Kidney (tissue), 14 donors: ENCODE data around the gene ARSG. TPM values are rescaled to one million over a fixed set of nuclear protein-coding genes. Genes with fewer than 3 reads are reported as not detected.

Experiments
- DNase-seq, 5 donors: peaks; one replicate each; pipeline ENCODE4 v3.0.0-alpha.2; 2013 to 2020
- FAIRE-seq: peaks from 2 replicates; lab custom pipeline; 2012; peaks lifted over from hg19 to GRCh38; lab: Jason Lieb, UNC
- H3K27ac ChIP-seq, 2 donors: one replicate each; pipeline ENCODE4 v1.7.0; 2013; ENCODE audit warnings: low read depth in 2 of 2, low read length in 2 of 2, inconsistent platforms in 1 of 2
- H3K27me3 ChIP-seq: one replicate; pipeline ENCODE4 v1.7.1; 2013; ENCODE audit warnings: low read length, inconsistent platforms; ENCODE audit not compliant: control insufficient read depth, insufficient read depth
- H3K36me3 ChIP-seq, 3 donors: one replicate each; pipeline versions ENCODE4 v1.7.0 to v1.7.1; 2013; ENCODE audit warnings: low read length in 3 of 3, control low read depth in 1 of 3, inconsistent platforms in 1 of 3; ENCODE audit not compliant: insufficient read depth in 3 of 3, control insufficient read depth in 2 of 3
- H3K4me1 ChIP-seq, 3 donors: one replicate each; pipeline versions ENCODE4 v1.7.0 to v1.7.1; 2013; ENCODE audit warnings: low read length in 3 of 3, inconsistent platforms in 1 of 3, low read depth in 1 of 3; ENCODE audit not compliant: control insufficient read depth in 2 of 3, insufficient read depth in 2 of 3
- H3K4me3 ChIP-seq, 3 donors: one replicate each; pipeline versions ENCODE4 v1.7.0 to v1.8.1; 2013; ENCODE audit warnings: low read length in 3 of 3, control low read depth in 1 of 3, inconsistent platforms in 1 of 3
- H3K9ac ChIP-seq, 3 donors: one replicate each; pipeline versions ENCODE4 v1.7.0 to v1.7.1; 2013; ENCODE audit warnings: low read length in 3 of 3, control low read depth in 1 of 3, inconsistent platforms in 1 of 3
- H3K9me3 ChIP-seq, 3 donors: one replicate each; pipeline versions ENCODE4 v1.7.0 to v1.7.1; 2013; ENCODE audit warnings: low read length in 3 of 3, control low read depth in 1 of 3, inconsistent platforms in 1 of 3; ENCODE audit not compliant: control insufficient read depth in 2 of 3, insufficient read depth in 1 of 3
- intact Hi-C: fragments of 100-400 bp; cut with DNase I; formaldehyde crosslinking; loops from one replicate; pipeline ENCODE4 v1.11.1; 2022
- polyA plus RNA-seq: library from polyadenylated mRNA; stranded (reverse); fragments of 350-450 nt; fragmentation: Illumina TruSeq; extraction: RNeasy Lipid Tissue Mini Kit (QIAGEN cat#74804); gene quantifications from one replicate; pipeline ENCODE4 v1.2.3, GENCODE V29; 2014; ENCODE audit warnings: low read depth, low replicate concordance; ENCODE audit not compliant: insufficient read depth
- total RNA-seq: library from RNA; stranded (reverse); fragmentation: NEBNext Ultra II Directional; extraction: Animal tissue kit (Norgen Biotek cat#: 25700); gene quantifications from one replicate; pipeline ENCODE4 v1.2.1, GENCODE V29; 2021
- TF ChIP-seq, protein P1 (sequence below): IDR thresholded peaks from 3 replicates; pipeline ENCODE4 v1.5.1; 2012; ENCODE audit warnings: mild to moderate bottlenecking, moderate library complexity, borderline replicate concordance; ENCODE audit not compliant: insufficient read depth; ENCODE audit errors: extremely low read depth
- donor health status: control.
- donor health status: control.
- donor health status: control.
- donor health status: control.
- donor health status: control.
- donor health status: DM: yes; HTN: yes; CAD: no.
- donor health status: Normal renal cell carcinoma (clear cell type).

ARSG gene
- total and polyA plus RNA-seq, 2 donors from 2014 or later, result 5.0 to 12.6 TPM

GRCh38 chr17:68455901-68456338 is 164.6 kb downstream of the ARSG start:
- Histone ChIP-seq H3K27ac (peak overlapping the region in 1 of 2 donors; percentile 94), H3K4me3 (peak overlapping the region in 2 of 3 donors; percentile 61 to 69), H3K4me1 (peaks cover 0 to 23% (median 5%) of the 10 kb centered on the region in 3 donors), H3K36me3 (peaks cover 0 to 2% (median 0%) of the 10 kb centered on the region in 3 donors), H3K9ac (peak overlapping the region in 1 of 3 donors; percentile 14), H3K9me3 (no peaks in the 10 kb centered on the region), H3K27me3 (no peaks in the 10 kb centered on the region)
- DNase-seq (no peak), FAIRE-seq (no peak)
- TF ChIP-seq, protein P1, sequence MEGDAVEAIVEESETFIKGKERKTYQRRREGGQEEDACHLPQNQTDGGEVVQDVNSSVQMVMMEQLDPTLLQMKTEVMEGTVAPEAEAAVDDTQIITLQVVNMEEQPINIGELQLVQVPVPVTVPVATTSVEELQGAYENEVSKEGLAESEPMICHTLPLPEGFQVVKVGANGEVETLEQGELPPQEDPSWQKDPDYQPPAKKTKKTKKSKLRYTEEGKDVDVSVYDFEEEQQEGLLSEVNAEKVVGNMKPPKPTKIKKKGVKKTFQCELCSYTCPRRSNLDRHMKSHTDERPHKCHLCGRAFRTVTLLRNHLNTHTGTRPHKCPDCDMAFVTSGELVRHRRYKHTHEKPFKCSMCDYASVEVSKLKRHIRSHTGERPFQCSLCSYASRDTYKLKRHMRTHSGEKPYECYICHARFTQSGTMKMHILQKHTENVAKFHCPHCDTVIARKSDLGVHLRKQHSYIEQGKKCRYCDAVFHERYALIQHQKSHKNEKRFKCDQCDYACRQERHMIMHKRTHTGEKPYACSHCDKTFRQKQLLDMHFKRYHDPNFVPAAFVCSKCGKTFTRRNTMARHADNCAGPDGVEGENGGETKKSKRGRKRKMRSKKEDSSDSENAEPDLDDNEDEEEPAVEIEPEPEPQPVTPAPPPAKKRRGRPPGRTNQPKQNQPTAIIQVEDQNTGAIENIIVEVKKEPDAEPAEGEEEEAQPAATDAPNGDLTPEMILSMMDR, result no peak
- intact Hi-C loops, result no loop called here

GRCh38 chr17:68456339-68457167 is 165.3 kb downstream of the ARSG start:
- H3K27ac ChIP-seq, result peak overlapping the region; percentile 84 to 94
- no peaks in the 10 kb centered on the region for H3K27me3 ChIP-seq
- H3K9ac ChIP-seq, result peak overlapping the region; percentile 2 to 50 (median 14)
- TF ChIP-seq, protein P1, result no peak
- peak overlapping the region; percentile 51 to 69 (median 61) for H3K4me3 ChIP-seq
- intact Hi-C loops, result no loop called here
- FAIRE-seq, result no peak
- no peaks in the 10 kb centered on the region for H3K36me3 ChIP-seq
- DNase-seq, result peak; percentile 70 to 92 (median 87)
- H3K4me1 ChIP-seq, result peaks cover 0 to 20% (median 3%) of the 10 kb centered on the region in 3 donors
- H3K9me3 ChIP-seq, result no peaks in the 10 kb centered on the region

GRCh38 chr17:68457168-68457538 is 165.9 kb downstream of the ARSG start, which contains the start of gene WIPI1:
TSS of gene WIPI1 (minus strand) at chr17:68457496. CDS start at chr17:68457421, 75 bp downstream.
- Histone ChIP-seq H3K4me3 (peak within 1 kb of the TSS; percentile 66 to 80 (median 74)), H3K27ac (peak within 1 kb of the TSS; percentile 84 to 94), H3K9me3 (no peaks in the 10 kb centered on the region), H3K4me1 (peaks cover 0 to 19% (median 7%) of the 10 kb centered on the region in 3 donors), H3K36me3 (no peaks in the 10 kb centered on the region), H3K9ac (peak within 1 kb of the TSS; percentile 38 to 59 (median 57)), H3K27me3 (no peaks in the 10 kb centered on the region)
- intact Hi-C loops, result no loop called here
- FAIRE-seq (no peak), DNase-seq (peak in 2 of 5 donors; percentile 92 to 93)
- TF ChIP-seq, protein P1, result no peak
